K562 (cell line): ENCODE data around the gene CHGA. TPM values are rescaled to one million over a fixed set of nuclear protein-coding genes. Genes with fewer than 3 reads are reported as not detected.

Experiments used
- ATAC-seq: fragments of 200-7000 bp; cut with Tn5 transposase; 3 replicates; pipeline ENCODE4 v1.9.1; 2020; ENCODE audit warnings: moderate library complexity
- BruUV-seq: library from RNA; stranded (reverse); fragments of 400-500 nt; replicated peaks from 2 replicates; lab custom pipeline; 2021; lab: Mats Ljungman, UMichigan
- CTCF ChIA-PET: fragments of 300-600 bp; formaldehyde crosslinking; extraction: SDS; loops from one replicate; lab custom pipeline; 2021; ENCODE audit warnings: low intra/inter-chr PET ratio; lab: Yijun Ruan, JAX
- POLR2A ChIA-PET: fragments of 300-600, 350-650 bp; sonication (Branson Sonifier 250); formaldehyde crosslinking; extraction: SDS; loops from one replicate; lab custom pipeline; 2021; ENCODE audit warnings: antibody characterized with exemption, inconsistent platforms; lab: Yijun Ruan, JAX
- DNase-seq, 4 experiments: peaks; one replicate each; pipeline versions ENCODE4 v3.0.0 to v3.0.0-alpha.2; 2011 to 2018; ENCODE audit warnings: low spot score in 3 of 4, mixed read lengths in 3 of 4; ENCODE audit errors: extremely low read depth in 1 of 4
- FAIRE-seq: peaks from 2 replicates; lab custom pipeline; 2011; peaks lifted over from hg19 to GRCh38; lab: Jason Lieb, UNC
- H2AFZ ChIP-seq: 2 replicates; pipeline ENCODE4 v1.6.0; 2011; ENCODE audit warnings: low read depth, low read length, control low read depth, inconsistent platforms
- H3K27ac ChIP-seq: fragments of 200-600 bp; 3 replicates; pipeline ENCODE4 v1.8.0; 2011; ENCODE audit warnings: low read depth, mild to moderate bottlenecking, control low read depth, inconsistent platforms, low read length, moderate library complexity, mixed read lengths; ENCODE audit errors: extremely low read depth
- H3K27me3 ChIP-seq, 2 experiments: fragments of 300-600 bp in 1 of 2; 2 replicates in 1 of 2; 3 replicates in 1 of 2; pipeline versions ENCODE4 v1.6.0 to v1.8.0; 2011; ENCODE audit warnings: inconsistent platforms in 2 of 2, low read length in 2 of 2, mild to moderate bottlenecking in 1 of 2, mixed read lengths in 1 of 2, moderate library complexity in 1 of 2; ENCODE audit not compliant: control insufficient read depth in 2 of 2, insufficient read depth in 2 of 2
- H3K36me3 ChIP-seq: fragments of 300-600 bp; 3 replicates; pipeline ENCODE4 v1.8.0; 2011; ENCODE audit warnings: mild to moderate bottlenecking, low read length, inconsistent platforms; ENCODE audit not compliant: control insufficient read depth, insufficient read depth
- H3K4me1 ChIP-seq, 2 experiments: fragments of 200-600 bp in 1 of 2; replicated peaks in 1 of 2; 2 replicates in 1 of 2; 3 replicates in 1 of 2; pipeline versions ENCODE4 v1.5.1 to v1.8.0; 2011; ENCODE audit warnings: inconsistent platforms in 2 of 2, low read length in 2 of 2, mild to moderate bottlenecking in 1 of 2, mixed read lengths in 1 of 2, moderate library complexity in 1 of 2; ENCODE audit not compliant: control insufficient read depth in 2 of 2, insufficient read depth in 2 of 2
- H3K4me2 ChIP-seq: 2 replicates; pipeline ENCODE4 v1.6.1; 2011; ENCODE audit warnings: low read length, control low read depth, inconsistent platforms, mixed read lengths; ENCODE audit not compliant: insufficient read depth
- H3K4me3 ChIP-seq: fragments of 200-600 bp; sonication (generic), shearing (Covaris generic); 2 replicates; pipeline ENCODE4 v1.5.1; 2016; ENCODE audit warnings: control low read depth, inconsistent platforms
- H3K79me2 ChIP-seq: fragments of 200-600 bp; 3 replicates; pipeline ENCODE4 v1.8.0; 2011; ENCODE audit warnings: low read length, inconsistent platforms; ENCODE audit not compliant: control insufficient read depth, insufficient read depth
- H3K9ac ChIP-seq, 2 experiments: 2 replicates each; pipeline versions ENCODE4 v1.6.0 to v1.6.1; 2011; ENCODE audit warnings: low read depth in 2 of 2, low read length in 2 of 2, control low read depth in 1 of 2, inconsistent platforms in 1 of 2, mild to moderate bottlenecking in 1 of 2, mixed read lengths in 1 of 2; ENCODE audit not compliant: insufficient read depth in 1 of 2
- H3K9me1 ChIP-seq: one replicate; pipeline ENCODE4 v1.6.0; 2011; ENCODE audit warnings: inconsistent platforms, mild to moderate bottlenecking, low read length, moderate library complexity; ENCODE audit not compliant: control insufficient read depth, insufficient read depth
- H3K9me3 ChIP-seq: replicated peaks from 2 replicates; pipeline ENCODE4 v1.5.1; 2011; ENCODE audit warnings: low read depth, low read length, inconsistent platforms; ENCODE audit not compliant: control insufficient read depth, insufficient read depth
- H4K20me1 ChIP-seq: replicated peaks from 2 replicates; pipeline ENCODE4 v1.6.1; 2011; ENCODE audit warnings: low read length, inconsistent platforms, mixed read lengths; ENCODE audit not compliant: control insufficient read depth, insufficient read depth
- BCLAF1 ChIP-seq, 2 experiments: fragments of 450-650 bp in 1 of 2; IDR thresholded peaks; 2 replicates each; pipeline ENCODE4 v1.6.1; 2011 to 2017; ENCODE audit warnings: low read depth in 2 of 2, antibody characterized with exemption in 1 of 2, borderline replicate concordance in 1 of 2, low read length in 1 of 2, mild to moderate bottlenecking in 1 of 2, mixed read lengths in 1 of 2; ENCODE audit not compliant: control insufficient read depth in 1 of 2
- CEBPB ChIP-seq: fragments of 450-650 bp; IDR thresholded peaks from 2 replicates; pipeline ENCODE4 v1.6.1; 2016; ENCODE audit warnings: missing genetic modification characterization, missing compliant biosample characterization
- EZH2 ChIP-seq: IDR thresholded peaks from 2 replicates; pipeline ENCODE4 v1.6.1; 2012; ENCODE audit warnings: low read depth, mild to moderate bottlenecking, inconsistent platforms, low read length, borderline replicate concordance
- FOXJ2 ChIP-seq: fragments of 200-800 bp; sonication (Bioruptor generic); IDR thresholded peaks from 2 replicates; pipeline ENCODE4 v1.6.1; 2016; ENCODE audit warnings: missing genetic modification characterization, missing compliant biosample characterization
- HNRNPLL ChIP-seq: fragments of 200-400 bp; formaldehyde crosslinking; IDR thresholded peaks from 2 replicates; pipeline ENCODE4 v1.6.1; 2017; ENCODE audit warnings: low read length, low read depth, mild to moderate bottlenecking; ENCODE audit not compliant: poor library complexity, severe bottlenecking
- KLF10 ChIP-seq: fragments of 250-450 bp; sonication (Bioruptor Pico); IDR thresholded peaks from 2 replicates; pipeline ENCODE4 v1.6.1; 2021; ENCODE audit warnings: matching md5 sums
- MTA1 ChIP-seq: fragments of 450-650 bp; IDR thresholded peaks from 2 replicates; pipeline ENCODE4 v1.6.1; 2017; ENCODE audit warnings: borderline replicate concordance
- NCOR1 ChIP-seq: fragments of 450-650 bp; IDR thresholded peaks from 2 replicates; pipeline ENCODE4 v1.6.1; 2016; ENCODE audit warnings: mild to moderate bottlenecking, moderate library complexity
- NR1H2 ChIP-seq: sonication (generic); formaldehyde crosslinking; IDR thresholded peaks from 2 replicates; pipeline ENCODE4 v1.4.0; 2020; ENCODE audit warnings: mild to moderate bottlenecking, missing genetic modification reagents
- PHB ChIP-seq: fragments of 250-450 bp; sonication (Bioruptor Pico); IDR thresholded peaks from 2 replicates; pipeline ENCODE4 v1.5.0; 2021
- RNF2 ChIP-seq: sonication (generic); IDR thresholded peaks from 2 replicates; pipeline ENCODE4 v1.6.1; 2016
- SETDB1 ChIP-seq: IDR thresholded peaks from one replicate; pipeline ENCODE4 v1.6.1; 2012; ENCODE audit warnings: low read length, control low read depth, inconsistent platforms
- SMARCA4 ChIP-seq: fragments of 450-650 bp; IDR thresholded peaks from 2 replicates; pipeline ENCODE4 v1.6.1; 2016
- TRIM25 ChIP-seq: fragments of 450-650 bp; IDR thresholded peaks from 2 replicates; pipeline ENCODE4 v1.7.0; 2016; ENCODE audit warnings: borderline replicate concordance
- U2AF2 ChIP-seq: fragments of 200-400 bp; formaldehyde crosslinking; optimal IDR thresholded peaks from 2 replicates; pipeline ENCODE3; 2017; ENCODE audit warnings: low read depth, mild to moderate bottlenecking, low read length
- ZNF134 ChIP-seq: fragments of 250-450 bp; sonication (Bioruptor Pico); conservative IDR thresholded peaks from 2 replicates; pipeline ENCODE4 v1.4.0; 2020
- ZNF507 ChIP-seq: conservative IDR thresholded peaks from 2 replicates; pipeline ENCODE4 v1.6.1; 2017; ENCODE audit warnings: missing genetic modification characterization, missing compliant biosample characterization
- ZNF699 ChIP-seq: fragments of 250-450 bp; sonication (Bioruptor Pico); IDR thresholded peaks from 2 replicates; pipeline ENCODE4 v1.8.0; 2021; ENCODE audit warnings: mild to moderate bottlenecking, moderate library complexity; ENCODE audit not compliant: insufficient replicate concordance
- ZSCAN29 ChIP-seq: fragments of 450-650 bp; IDR thresholded peaks from 2 replicates; pipeline ENCODE4 v1.6.1; 2017
- WGBS: fragments of 100-300 bp; shearing (Covaris generic); methylation state at CpG from one replicate; pipeline ENCODE4 v1.1.6; 2016; ENCODE audit warnings: low coverage, mixed read lengths; ENCODE audit not compliant: insufficient coverage; ENCODE audit errors: missing lambda C conversion rate; 5-methylcytosine and 5-hydroxymethylcytosine counted together
- in situ Hi-C: fragments of 300-500 bp; cut with MboI; formaldehyde crosslinking; loops from 4 replicates; pipeline ENCODE4 v1.15.0; 2018; ENCODE audit warnings: inconsistent platforms, mixed read lengths
- intact Hi-C: fragments of 100-400 bp; cut with micrococcal nuclease; formaldehyde crosslinking; loops from 2 replicates; pipeline ENCODE4 v1.14.2; 2022
- polyA plus RNA-seq, 8 experiments: library from polyadenylated mRNA; depleted of rRNA in 4 of 8; stranded (reverse) in 5 of 8; unstranded in 3 of 8; fragments of >200 nt; fragmentation: Nextera tagmentation in 2 of 8; fragmentation: Illumina TruSeq in 1 of 8; extraction: Ambion mirVana in 2 of 8; extraction: Trizol in 1 of 8; gene quantifications; 2 replicates each; pipeline versions ENCODE4 v1.2.1 to v1.2.3, GENCODE V29; 2011 to 2014; ENCODE audit warnings: inconsistent platforms in 1 of 8, missing spikeins in 1 of 8
- total RNA-seq, 7 experiments: library from RNA; depleted of rRNA in 6 of 7; stranded (reverse); fragments of >200 nt in 6 of 7; fragmentation: Illumina TruSeq in 2 of 7; extraction: Trizol in 2 of 7; gene quantifications; 2 replicates each; pipeline versions ENCODE4 v1.2.1 to v1.2.3, GENCODE V29; 2011 to 2021; ENCODE audit warnings: low replicate concordance in 1 of 7

Gene CHGA
- total and polyA plus RNA-seq, 9 of the 15 experiments (the other 6 are each of a cell fraction or from before 2014, with no cell fraction given): not detected

GRCh38 chr14:92892589-92892988, 30.4 kb upstream of the CHGA start (continued):
- no peak for TF ChIP-seq SETDB1

GRCh38 chr14:92895352-92895878, 27.5 kb upstream of the CHGA start:
- no TSS peak for BruUV-seq
- intact Hi-C loops (no loop called here), in situ Hi-C loops (no loop called here)
- Histone ChIP-seq H3K9me1 (no peaks in the 10 kb centered on the region), H3K9me3 (no peaks in the 10 kb centered on the region), H3K9ac (no peak overlapping the region), H3K27me3 (peaks cover 4 to 16% of the 10 kb centered on the region in 2 experiments; a peak in 4 of 5 replicates), H3K79me2 (no peaks in the 10 kb centered on the region), H3K36me3 (no peaks in the 10 kb centered on the region), H3K4me3 (no peak overlapping the region), H3K4me2 (no peak overlapping the region), H3K27ac (no peak overlapping the region), H2AFZ (no peak overlapping the region), H4K20me1 (no peaks in the 10 kb centered on the region), H3K4me1 (no peaks in the 10 kb centered on the region)
- CTCF ChIA-PET: no interaction called here
- 0% methylated on average over 4 of the region's 4 CpGs for WGBS
- POLR2A ChIA-PET: no interaction called here
- FAIRE-seq (no peak), ATAC-seq (no peak), DNase-seq (no peak)
- TF ChIP-seq MTA1: no peak
- TF ChIP-seq RNF2: no peak
- no peak for TF ChIP-seq SMARCA4
- TF ChIP-seq ZNF507 (tag): no peak
- TF ChIP-seq U2AF2: no peak
- no peak for TF ChIP-seq ZNF699 (CRISPR knock-in tag)
- TF ChIP-seq NCOR1: no peak
- TF ChIP-seq CEBPB (tag): no peak
- TF ChIP-seq KLF10 (CRISPR knock-in tag): no peak
- TF ChIP-seq PHB (CRISPR knock-in tag): no peak
- no peak for TF ChIP-seq HNRNPLL
- no peak for TF ChIP-seq ZSCAN29
- no peak for TF ChIP-seq FOXJ2 (tag)
- TF ChIP-seq TRIM25: no peak
- TF ChIP-seq NR1H2: no peak
- no peak for TF ChIP-seq BCLAF1 (IDR thresholded peaks at IDR 0.05; ENCODE audit: borderline replicate concordance in 1 of 2, control insufficient read depth in 1 of 2, low read depth in 2 of 2, low read length in 1 of 2)
- no peak for TF ChIP-seq EZH2
- TF ChIP-seq ZNF134 (CRISPR knock-in tag): no peak
